GM23338 (cell line): ENCODE results near the gene ADCY1. TPM values are rescaled to one million over a fixed set of nuclear protein-coding genes. Genes with fewer than 3 reads are reported as not detected.
A peak's percentile ranks its signal among the peaks of the same experiment; 100 is the strongest.

ENCODE experiments used
- ATAC-seq: fragments of 200-7000 bp; cut with Tn5 transposase; 3 replicates; pipeline ENCODE4 v1.9.1; 2020
- DNase-seq: peaks from one replicate; pipeline ENCODE4 v3.0.0-alpha.2; 2015; ENCODE audit warnings: low spot score
- H2AFZ ChIP-seq: fragments of 200-600 bp; sonication (generic); 2 replicates; pipeline ENCODE4 v1.8.0; 2016; ENCODE audit warnings: antibody characterized with exemption, mild to moderate bottlenecking, moderate library complexity
- H3F3A ChIP-seq: fragments of 200-600 bp; sonication (generic); replicated peaks from 2 replicates; pipeline ENCODE4 v1.8.0; 2017; ENCODE audit warnings: antibody characterized with exemption, mixed run types, low read depth
- H3K27ac ChIP-seq: fragments of 200-600 bp; sonication (generic); 2 replicates; pipeline ENCODE4 v1.6.1; 2016; ENCODE audit warnings: low read depth
- H3K27me3 ChIP-seq: fragments of 200-600 bp; sonication (generic); 2 replicates; pipeline ENCODE4 v1.8.0; 2016; ENCODE audit warnings: mild to moderate bottlenecking, mixed run types, moderate library complexity; ENCODE audit not compliant: insufficient read depth
- H3K36me3 ChIP-seq: fragments of 200-600 bp; sonication (generic); 2 replicates; pipeline ENCODE4 v1.8.0; 2016; ENCODE audit warnings: mild to moderate bottlenecking; ENCODE audit not compliant: insufficient read depth
- H3K4me1 ChIP-seq: fragments of 200-600 bp; sonication (generic); 2 replicates; pipeline ENCODE4 v1.8.0; 2016; ENCODE audit warnings: mild to moderate bottlenecking, moderate library complexity; ENCODE audit not compliant: insufficient read depth
- H3K4me2 ChIP-seq: fragments of 200-600 bp; sonication (generic); 2 replicates; pipeline ENCODE4 v1.7.1; 2017; ENCODE audit warnings: mixed run types
- H3K4me3 ChIP-seq: fragments of 200-600 bp; sonication (generic); 2 replicates; pipeline ENCODE4 v1.6.1; 2016; ENCODE audit warnings: mixed run types
- H3K79me2 ChIP-seq: fragments of 200-600 bp; sonication (generic); replicated peaks from 2 replicates; pipeline ENCODE4 v1.8.0; 2017; ENCODE audit warnings: mild to moderate bottlenecking; ENCODE audit not compliant: insufficient read depth
- H3K9me2 ChIP-seq: fragments of 200-600 bp; sonication (generic); 2 replicates; pipeline ENCODE4 v1.8.0; 2017; ENCODE audit not compliant: insufficient read depth
- H4K20me1 ChIP-seq: fragments of 200-600 bp; sonication (generic); replicated peaks from 2 replicates; pipeline ENCODE4 v1.8.0; 2017; ENCODE audit warnings: mild to moderate bottlenecking; ENCODE audit not compliant: insufficient read depth
- H3K27ac Mint-ChIP-seq: 2 replicates; pipeline ENCODE4 v1.8.0; 2020; ENCODE audit warnings: inconsistent platforms, mild to moderate bottlenecking, moderate library complexity, mixed read lengths
- H3K27me3 Mint-ChIP-seq: 3 replicates; pipeline ENCODE4 v1.8.0; 2022; ENCODE audit warnings: low read depth, mild to moderate bottlenecking, moderate library complexity, mixed read lengths, inconsistent platforms; ENCODE audit not compliant: insufficient read depth, poor library complexity
- H3K36me3 Mint-ChIP-seq: 3 replicates; pipeline ENCODE4 v1.8.0; 2021; ENCODE audit warnings: low read depth, mild to moderate bottlenecking, inconsistent platforms, moderate library complexity, mixed read lengths
- H3K4me1 Mint-ChIP-seq: 3 replicates; pipeline ENCODE4 v1.8.0; 2020; ENCODE audit warnings: mild to moderate bottlenecking, inconsistent platforms, mixed read lengths
- H3K4me3 Mint-ChIP-seq: 3 replicates; pipeline ENCODE4 v1.8.0; 2021; ENCODE audit warnings: moderate library complexity, mild to moderate bottlenecking, inconsistent platforms, mixed read lengths
- H3K9me3 Mint-ChIP-seq: 3 replicates; pipeline ENCODE4 v1.8.0; 2020; ENCODE audit warnings: moderate library complexity, mild to moderate bottlenecking, inconsistent platforms, mixed read lengths
- CREB1 ChIP-seq: fragments of 250-450 bp; sonication (Bioruptor Pico); IDR thresholded peaks from 2 replicates; pipeline ENCODE4 v1.5.0; 2020; ENCODE audit warnings: low read depth, mild to moderate bottlenecking, moderate library complexity
- ETS1 ChIP-seq: IDR thresholded peaks from 2 replicates; pipeline ENCODE4 v1.6.1; 2016; ENCODE audit warnings: antibody characterized with exemption
- EZH2 ChIP-seq: fragments of 200-600 bp; sonication (generic); IDR thresholded peaks from one replicate; pipeline ENCODE4 v1.8.0; 2017; ENCODE audit warnings: antibody characterized with exemption, mild to moderate bottlenecking, low read depth; ENCODE audit not compliant: unreplicated experiment
- EZH2phosphoT487 ChIP-seq: fragments of 200-600 bp; sonication (generic); IDR thresholded peaks from one replicate; pipeline ENCODE4 v1.8.1; 2018; ENCODE audit warnings: antibody characterized with exemption; ENCODE audit not compliant: unreplicated experiment
- JUNB ChIP-seq: IDR thresholded peaks from one replicate; pipeline ENCODE4 v1.6.1; 2016; ENCODE audit warnings: antibody characterized with exemption; ENCODE audit not compliant: unreplicated experiment
- NANOG ChIP-seq: IDR thresholded peaks from 2 replicates; pipeline ENCODE4 v1.6.1; 2016; ENCODE audit warnings: antibody characterized with exemption, borderline replicate concordance
- POLR2AphosphoS5 ChIP-seq: IDR thresholded peaks from 2 replicates; pipeline ENCODE4 v1.6.1; 2016; ENCODE audit warnings: antibody characterized with exemption, low read depth
- STAT1 ChIP-seq: IDR thresholded peaks from one replicate; pipeline ENCODE4 v1.6.1; 2016; ENCODE audit warnings: antibody characterized with exemption; ENCODE audit not compliant: unreplicated experiment
- ZNF114 ChIP-seq: fragments of 250-450 bp; sonication (Bioruptor Pico); IDR thresholded peaks from 2 replicates; pipeline ENCODE4 v1.5.0; 2020; ENCODE audit warnings: mild to moderate bottlenecking, moderate library complexity
- ZNF331 ChIP-seq: fragments of 250-450 bp; sonication (Bioruptor Pico); IDR thresholded peaks from 2 replicates; pipeline ENCODE4 v1.5.0; 2020; ENCODE audit warnings: low read depth, mild to moderate bottlenecking, moderate library complexity
- ZNF462 ChIP-seq: fragments of 250-450 bp; sonication (Bioruptor Pico); IDR thresholded peaks from 2 replicates; pipeline ENCODE4 v1.5.0; 2020; ENCODE audit warnings: mild to moderate bottlenecking, moderate library complexity
- polyA plus RNA-seq: library from polyadenylated mRNA; unstranded; fragments of >200 nt; fragmentation: Nextera tagmentation; extraction: Ambion mirVana; gene quantifications from 2 replicates; pipeline ENCODE4 v1.2.1, GENCODE V29; 2016
- total RNA-seq: library from RNA; depleted of rRNA; stranded (reverse); fragments of >200 nt; shearing (Covaris generic); gene quantifications from 2 replicates; pipeline ENCODE4 v1.2.3, GENCODE V29; 2014
- TF ChIP-seq, protein P1 (sequence below), 2 experiments: fragments of 200-600 bp in 1 of 2; sonication (generic) in 1 of 2; conservative IDR thresholded peaks; 2 replicates each; pipeline versions ENCODE4 v1.5.1 to v1.6.1; 2016 to 2017; ENCODE audit warnings: antibody characterized with exemption in 2 of 2, low read depth in 2 of 2, mild to moderate bottlenecking in 2 of 2, moderate library complexity in 1 of 2
- TF ChIP-seq, protein P2 (sequence below): IDR thresholded peaks from one replicate; pipeline ENCODE4 v1.6.1; 2018; ENCODE audit warnings: antibody characterized with exemption; ENCODE audit not compliant: unreplicated experiment

ADCY1 gene
- total and polyA plus RNA-seq, 2 experiments from 2014 or later, result 2.3 to 18.7 TPM

DNA sequence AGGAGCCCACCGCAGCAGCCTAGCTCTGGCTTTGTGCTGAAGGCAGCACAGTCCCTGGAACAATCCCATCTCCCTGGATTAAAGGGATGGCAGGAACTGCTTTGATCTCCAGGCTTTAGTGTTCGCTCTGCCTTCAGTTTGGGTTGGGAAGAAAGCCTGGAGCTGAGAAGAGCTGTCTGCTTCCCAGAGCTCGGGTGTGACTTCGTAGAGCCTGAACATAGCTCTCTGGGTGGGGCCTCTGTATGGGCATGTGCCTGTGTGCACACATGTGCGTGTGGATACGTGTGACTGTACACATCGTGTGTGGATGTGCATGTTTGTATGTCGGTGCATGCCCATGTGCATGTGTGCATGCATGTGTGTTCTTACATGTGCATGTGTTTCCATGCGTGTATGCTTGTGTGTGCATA is 8.7 kb downstream of the ADCY1 start:
- Mint-ChIP-seq H3K4me1 (peaks cover 50% of the 10 kb centered on the region), H3K4me3 (peak overlapping the region; percentile 45; the same call in 1 of the 3 replicates), H3K27me3 (peaks cover 13% of the 10 kb centered on the region), H3K9me3 (no peaks in the 10 kb centered on the region), H3K36me3 (no peaks in the 10 kb centered on the region), H3K27ac (no peak overlapping the region)
- Histone ChIP-seq H3K4me3 (no peak overlapping the region), H3K36me3 (no peaks in the 10 kb centered on the region), H3K9me2 (no peaks in the 10 kb centered on the region), H3K4me1 (peaks cover 20% of the 10 kb centered on the region), H2AFZ (no peak overlapping the region), H3K27ac (no peak overlapping the region), H3K79me2 (peaks cover 12% of the 10 kb centered on the region; the same call in 1 of the 2 replicates), H3K27me3 (no peaks in the 10 kb centered on the region), H3F3A (no peaks in the 10 kb centered on the region), H4K20me1 (no peaks in the 10 kb centered on the region), H3K4me2 (peak overlapping the region; percentile 66)
- DNase-seq (peak; percentile 57), ATAC-seq (peak; percentile 58)
- TF ChIP-seq ZNF114 (no peak), STAT1 (no peak), ZNF462 (no peak), JUNB (no peak), POLR2AphosphoS5 (no peak), CREB1 (CRISPR knock-in tag) (no peak), NANOG (no peak), EZH2 (no peak), EZH2phosphoT487 (no peak), ZNF331 (no peak), ETS1 (no peak)
- TF ChIP-seq, protein P1, sequence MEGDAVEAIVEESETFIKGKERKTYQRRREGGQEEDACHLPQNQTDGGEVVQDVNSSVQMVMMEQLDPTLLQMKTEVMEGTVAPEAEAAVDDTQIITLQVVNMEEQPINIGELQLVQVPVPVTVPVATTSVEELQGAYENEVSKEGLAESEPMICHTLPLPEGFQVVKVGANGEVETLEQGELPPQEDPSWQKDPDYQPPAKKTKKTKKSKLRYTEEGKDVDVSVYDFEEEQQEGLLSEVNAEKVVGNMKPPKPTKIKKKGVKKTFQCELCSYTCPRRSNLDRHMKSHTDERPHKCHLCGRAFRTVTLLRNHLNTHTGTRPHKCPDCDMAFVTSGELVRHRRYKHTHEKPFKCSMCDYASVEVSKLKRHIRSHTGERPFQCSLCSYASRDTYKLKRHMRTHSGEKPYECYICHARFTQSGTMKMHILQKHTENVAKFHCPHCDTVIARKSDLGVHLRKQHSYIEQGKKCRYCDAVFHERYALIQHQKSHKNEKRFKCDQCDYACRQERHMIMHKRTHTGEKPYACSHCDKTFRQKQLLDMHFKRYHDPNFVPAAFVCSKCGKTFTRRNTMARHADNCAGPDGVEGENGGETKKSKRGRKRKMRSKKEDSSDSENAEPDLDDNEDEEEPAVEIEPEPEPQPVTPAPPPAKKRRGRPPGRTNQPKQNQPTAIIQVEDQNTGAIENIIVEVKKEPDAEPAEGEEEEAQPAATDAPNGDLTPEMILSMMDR (conservative IDR thresholded peaks at IDR 0.05; ENCODE audit: low read depth in 2 of 2), result no peak
- TF ChIP-seq, protein P2, sequence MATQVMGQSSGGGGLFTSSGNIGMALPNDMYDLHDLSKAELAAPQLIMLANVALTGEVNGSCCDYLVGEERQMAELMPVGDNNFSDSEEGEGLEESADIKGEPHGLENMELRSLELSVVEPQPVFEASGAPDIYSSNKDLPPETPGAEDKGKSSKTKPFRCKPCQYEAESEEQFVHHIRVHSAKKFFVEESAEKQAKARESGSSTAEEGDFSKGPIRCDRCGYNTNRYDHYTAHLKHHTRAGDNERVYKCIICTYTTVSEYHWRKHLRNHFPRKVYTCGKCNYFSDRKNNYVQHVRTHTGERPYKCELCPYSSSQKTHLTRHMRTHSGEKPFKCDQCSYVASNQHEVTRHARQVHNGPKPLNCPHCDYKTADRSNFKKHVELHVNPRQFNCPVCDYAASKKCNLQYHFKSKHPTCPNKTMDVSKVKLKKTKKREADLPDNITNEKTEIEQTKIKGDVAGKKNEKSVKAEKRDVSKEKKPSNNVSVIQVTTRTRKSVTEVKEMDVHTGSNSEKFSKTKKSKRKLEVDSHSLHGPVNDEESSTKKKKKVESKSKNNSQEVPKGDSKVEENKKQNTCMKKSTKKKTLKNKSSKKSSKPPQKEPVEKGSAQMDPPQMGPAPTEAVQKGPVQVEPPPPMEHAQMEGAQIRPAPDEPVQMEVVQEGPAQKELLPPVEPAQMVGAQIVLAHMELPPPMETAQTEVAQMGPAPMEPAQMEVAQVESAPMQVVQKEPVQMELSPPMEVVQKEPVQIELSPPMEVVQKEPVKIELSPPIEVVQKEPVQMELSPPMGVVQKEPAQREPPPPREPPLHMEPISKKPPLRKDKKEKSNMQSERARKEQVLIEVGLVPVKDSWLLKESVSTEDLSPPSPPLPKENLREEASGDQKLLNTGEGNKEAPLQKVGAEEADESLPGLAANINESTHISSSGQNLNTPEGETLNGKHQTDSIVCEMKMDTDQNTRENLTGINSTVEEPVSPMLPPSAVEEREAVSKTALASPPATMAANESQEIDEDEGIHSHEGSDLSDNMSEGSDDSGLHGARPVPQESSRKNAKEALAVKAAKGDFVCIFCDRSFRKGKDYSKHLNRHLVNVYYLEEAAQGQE, result no peak
